ENCODE data around the gene REXO1. TPM values are rescaled to one million over a fixed set of nuclear protein-coding genes. Genes with fewer than 3 reads are reported as not detected.

REXO1 gene, protein sequence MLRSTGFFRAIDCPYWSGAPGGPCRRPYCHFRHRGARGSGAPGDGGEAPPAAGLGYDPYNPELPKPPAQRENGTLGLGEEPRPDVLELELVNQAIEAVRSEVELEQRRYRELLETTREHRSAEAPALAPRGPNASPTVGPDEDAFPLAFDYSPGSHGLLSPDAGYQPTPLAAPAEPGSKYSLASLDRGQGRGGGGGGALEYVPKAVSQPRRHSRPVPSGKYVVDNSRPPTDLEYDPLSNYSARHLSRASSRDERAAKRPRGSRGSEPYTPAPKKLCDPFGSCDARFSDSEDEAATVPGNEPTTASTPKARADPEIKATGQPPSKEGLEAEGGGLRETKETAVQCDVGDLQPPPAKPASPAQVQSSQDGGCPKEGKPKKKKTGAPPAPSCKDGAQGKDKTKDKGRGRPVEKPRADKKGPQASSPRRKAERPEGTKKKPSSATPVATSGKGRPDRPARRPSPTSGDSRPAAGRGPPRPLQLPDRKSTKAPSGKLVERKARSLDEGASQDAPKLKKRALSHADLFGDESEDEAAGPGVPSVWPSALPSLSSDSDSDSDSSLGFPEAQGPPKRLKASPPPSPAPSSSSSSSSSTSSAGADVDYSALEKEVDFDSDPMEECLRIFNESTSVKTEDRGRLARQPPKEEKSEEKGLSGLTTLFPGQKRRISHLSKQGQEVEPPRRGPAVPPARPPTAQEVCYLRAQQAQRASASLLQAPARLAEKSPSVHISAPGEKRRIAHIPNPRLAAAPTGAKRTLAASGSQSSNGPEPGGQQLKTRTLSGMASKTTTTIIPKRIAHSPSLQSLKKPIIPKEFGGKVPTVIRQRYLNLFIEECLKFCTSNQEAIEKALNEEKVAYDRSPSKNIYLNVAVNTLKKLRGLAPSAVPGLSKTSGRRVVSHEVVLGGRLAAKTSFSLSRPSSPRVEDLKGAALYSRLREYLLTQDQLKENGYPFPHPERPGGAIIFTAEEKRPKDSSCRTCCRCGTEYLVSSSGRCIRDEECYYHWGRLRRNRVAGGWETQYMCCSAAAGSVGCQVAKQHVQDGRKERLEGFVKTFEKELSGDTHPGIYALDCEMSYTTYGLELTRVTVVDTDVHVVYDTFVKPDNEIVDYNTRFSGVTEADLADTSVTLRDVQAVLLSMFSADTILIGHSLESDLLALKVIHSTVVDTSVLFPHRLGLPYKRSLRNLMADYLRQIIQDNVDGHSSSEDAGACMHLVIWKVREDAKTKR
- polyA plus RNA-seq (2011; rRNA removed) (4.6 and 11.0 TPM in 2 replicates), polyA minus RNA-seq (2011; rRNA and poly(A)+ RNA removed) (10.8 and 12.1 TPM in 2 replicates)

GRCh38 chr19:1848399-1849131 lies at the start of gene REXO1:
Gene REXO1 (minus strand): TSS chr19:1848483. CDS start chr19:1848358, 125 bp downstream.
- ChIA-PET CTCF (interaction anchor here (0.6 to 2.1 kb wide), 6 partner anchors 9 to 313 kb away, joined by 3 to 17 read pairs (median 4); no protein-coding TSS in a partner anchor), POLR2A (no interaction called here)

DNA sequence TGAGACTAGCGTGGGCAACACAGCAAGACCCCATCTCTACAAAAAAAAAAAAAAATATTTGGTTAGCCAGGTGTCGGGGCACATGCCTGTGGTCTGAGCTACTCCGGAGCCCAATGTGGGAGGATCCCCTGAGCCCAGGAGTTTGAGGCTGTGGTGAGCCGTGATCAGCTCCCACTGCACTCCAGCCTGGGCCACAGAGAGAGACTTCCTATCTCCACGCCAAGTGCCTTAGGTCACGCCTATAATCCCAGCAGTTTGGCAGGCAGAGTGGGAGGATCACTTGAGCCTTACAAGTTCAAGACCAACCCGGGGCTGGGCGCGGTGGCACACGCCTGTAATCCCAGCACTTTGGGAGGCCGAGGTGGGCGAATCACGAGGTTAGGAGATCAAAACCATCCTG lies 48.2 kb upstream of the REXO1 start:
- H3K4me3 ChIP-seq (ENCODE audit: low read depth, low read length): no peak overlapping the region
- CTCF ChIA-PET: interaction anchor here (0.8 kb wide), 1 partner anchor 58 kb away, joined by 3 read pairs; no protein-coding TSS in a partner anchor
- no peak for TF ChIP-seq CTCF (IDR thresholded peaks at IDR 0.05; ENCODE audit: insufficient read depth, low read depth, low read length)
- no peaks in the 10 kb centered on the region for H3K27me3 ChIP-seq (ENCODE audit: control insufficient read depth, insufficient read depth, low read length)
- DNase-seq (ENCODE audit: low read depth): no peak
- POLR2A ChIA-PET: no interaction called here
- H3K36me3 ChIP-seq (ENCODE audit: control insufficient read depth, insufficient read depth, low read length): no peaks in the 10 kb centered on the region

More at GRCh38 chr19:1848399-1849131, at the start of gene REXO1:
- peak; percentile 87 for TF ChIP-seq CTCF (IDR thresholded peaks at IDR 0.05; ENCODE audit: insufficient read depth, low read depth, low read length)
- H3K4me3 ChIP-seq (ENCODE audit: low read depth, low read length): peak within 1 kb of the TSS; percentile 91
- no peaks in the 10 kb centered on the region for H3K27me3 ChIP-seq (ENCODE audit: control insufficient read depth, insufficient read depth, low read length)
- peak; percentile 67 for DNase-seq (ENCODE audit: low read depth)
- peaks cover 5% of the 10 kb centered on the region for H3K36me3 ChIP-seq (ENCODE audit: control insufficient read depth, insufficient read depth, low read length)

DNA sequence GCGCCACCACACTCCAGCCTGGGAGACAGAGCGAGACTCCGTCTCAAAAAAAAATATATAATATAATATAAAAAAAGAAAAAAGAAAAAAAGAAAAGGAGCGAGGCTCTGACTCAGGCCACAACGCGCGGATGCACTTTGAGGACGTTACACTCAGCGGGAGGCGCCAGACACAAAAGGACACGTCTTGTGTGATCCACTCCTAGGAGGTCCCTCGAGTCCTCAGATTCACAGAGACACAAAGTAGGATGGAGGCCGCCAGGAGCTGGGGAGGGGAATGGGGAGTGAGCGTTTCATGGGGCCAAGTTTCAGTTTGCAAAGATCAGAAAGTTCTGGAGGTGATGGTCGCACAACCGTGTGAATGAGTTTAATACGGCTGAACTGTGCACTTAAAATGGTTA lies 45.5 kb upstream of the REXO1 start:
- Histone ChIP-seq H3K4me3 (ENCODE audit: low read depth, low read length) (no peak overlapping the region), H3K36me3 (ENCODE audit: control insufficient read depth, insufficient read depth, low read length) (no peaks in the 10 kb centered on the region), H3K27me3 (ENCODE audit: control insufficient read depth, insufficient read depth, low read length) (no peaks in the 10 kb centered on the region)
- POLR2A ChIA-PET: no interaction called here
- CTCF ChIA-PET: no interaction called here
- DNase-seq (ENCODE audit: low read depth): no peak
- TF ChIP-seq CTCF (IDR thresholded peaks at IDR 0.05; ENCODE audit: insufficient read depth, low read depth, low read length): no peak

DNA sequence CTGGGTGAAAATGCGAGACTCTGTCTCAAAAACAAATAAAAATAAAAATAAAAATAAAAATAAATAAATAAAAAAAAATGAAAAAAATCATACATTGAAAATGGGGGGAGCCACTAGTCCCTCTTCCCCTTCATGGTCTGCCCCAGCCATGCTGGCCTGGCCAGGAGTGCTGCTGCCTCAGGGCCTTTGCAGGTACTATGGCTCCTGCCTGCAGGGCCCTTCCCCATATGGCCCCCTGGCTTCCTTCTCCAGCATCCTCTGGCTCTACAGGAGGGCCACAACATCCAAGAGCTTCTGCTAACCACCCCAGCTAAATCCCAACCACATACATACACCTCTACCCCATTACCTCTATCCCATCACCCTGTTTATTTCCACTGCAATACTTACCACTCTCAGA lies 41.6 kb upstream of the REXO1 start:
- Histone ChIP-seq H3K4me3 (ENCODE audit: low read depth, low read length) (no peak overlapping the region), H3K27me3 (ENCODE audit: control insufficient read depth, insufficient read depth, low read length) (no peaks in the 10 kb centered on the region), H3K36me3 (ENCODE audit: control insufficient read depth, insufficient read depth, low read length) (no peaks in the 10 kb centered on the region)
- ChIA-PET CTCF (interaction anchor here (0.6 kb wide), 1 partner anchor 73 kb away, joined by 3 read pairs; no protein-coding TSS in a partner anchor), POLR2A (no interaction called here)
- TF ChIP-seq CTCF (IDR thresholded peaks at IDR 0.05; ENCODE audit: insufficient read depth, low read depth, low read length): no peak
- no peak for DNase-seq (ENCODE audit: low read depth)

Data from BJ (cell line).